PC-9 (cell line): ENCODE measurements around the gene MAGIX.

Experiments used
- CTCF ChIP-seq: fragments of 200-600 bp; sonication (generic); conservative IDR thresholded peaks from 2 replicates; pipeline ENCODE4 v1.6.1; 2017; ENCODE audit warnings: mixed run types, antibody characterized with exemption, mild to moderate bottlenecking, moderate library complexity
- EZH2 ChIP-seq: fragments of 200-600 bp; sonication (generic); IDR thresholded peaks from 2 replicates; pipeline ENCODE4 v1.8.0; 2017; ENCODE audit warnings: antibody characterized with exemption, low read depth

GRCh38 chrX:49212861-49213260, 50.3 kb downstream of the MAGIX start:
- TF ChIP-seq CTCF (no peak), EZH2 (no peak)
